ENCODE measurements around the gene EXOG.
A peak's percentile ranks its signal among the peaks of the same experiment; 100 is the strongest.

EXOG gene

GRCh38 chr3:38511546-38511945, 15.4 kb downstream of the EXOG start:
- no peak for DNase-seq

- no peak for DNase-seq
These were observed 19.2 kb downstream of the EXOG start for GRCh38 chr3:38515367-38515766.

- DNase-seq: no peak
These were observed 20.5 kb downstream of the EXOG start for GRCh38 chr3:38516669-38517068.

- DNase-seq: no peak
These were observed 22.9 kb downstream of the EXOG start for GRCh38 chr3:38519000-38519399.

- no peak for DNase-seq
These were observed 23.5 kb downstream of the EXOG start for GRCh38 chr3:38519651-38520050.

- peak; percentile 72 to 74 for DNase-seq
These were observed 25.3 kb downstream of the EXOG start for GRCh38 chr3:38521391-38521987.

GRCh38 chr3:38522002-38522401, 25.9 kb downstream of the EXOG start:
- no peak for DNase-seq

GRCh38 chr3:38524141-38524739, 28.1 kb downstream of the EXOG start:
- DNase-seq: no peak

- no peak for DNase-seq
These were observed 30.7 kb downstream of the EXOG start for GRCh38 chr3:38526792-38527191.

GRCh38 chr3:38528457-38528856, 32.3 kb downstream of the EXOG start:
- DNase-seq: no peak

- DNase-seq: no peak
These were observed 36.4 kb downstream of the EXOG start for GRCh38 chr3:38532529-38532928.

- no peak for DNase-seq
These were observed 37.3 kb downstream of the EXOG start for GRCh38 chr3:38533285-38533976.

GRCh38 chr3:38534180-38534579, 38.0 kb downstream of the EXOG start:
- no peak for DNase-seq

GRCh38 chr3:38534604-38535003, 38.5 kb downstream of the EXOG start:
- no peak for DNase-seq

GRCh38 chr3:38536671-38537070, 40.5 kb downstream of the EXOG start:
- no peak for DNase-seq

- DNase-seq: no peak
These were observed 42.7 kb downstream of the EXOG start for GRCh38 chr3:38538773-38539353.

- DNase-seq: peak in 1 of 2 experiments; percentile 6
These were observed 45.7 kb downstream of the EXOG start for GRCh38 chr3:38541806-38542205.

- no peak for DNase-seq
These were observed 46.5 kb downstream of the EXOG start for GRCh38 chr3:38542401-38543298.

- DNase-seq: no peak
These were observed 47.4 kb downstream of the EXOG start for GRCh38 chr3:38543586-38543985.

GRCh38 chr3:38544926-38545325, 48.8 kb downstream of the EXOG start:
- DNase-seq: no peak

- no peak for DNase-seq
These were observed 49.4 kb downstream of the EXOG start for GRCh38 chr3:38545550-38545949.

GRCh38 chr3:38545983-38546382, 49.8 kb downstream of the EXOG start:
- no peak for DNase-seq
